Activated CD4-positive, alpha-beta T cell treated with anti-CD3 and anti-CD28 coated beads, Interleukin-2, amount 10 ng/mL, durations not matched to agents 24 days and 14 days (primary cell): ENCODE measurements around the gene TAGAP. TPM values are rescaled to one million over a fixed set of nuclear protein-coding genes. Genes with fewer than 3 reads are reported as not detected.

Experiments
- DNase-seq: peaks from one replicate; pipeline ENCODE4 v3.0.0; 2022
- H3K27ac Mint-ChIP-seq: one replicate; pipeline ENCODE4 v1.8.0; 2022; ENCODE audit warnings: mild to moderate bottlenecking, mixed read lengths
- H3K27me3 Mint-ChIP-seq: one replicate; pipeline ENCODE4 v1.8.0; 2022; ENCODE audit warnings: mixed read lengths
- H3K36me3 Mint-ChIP-seq: one replicate; pipeline ENCODE4 v1.8.0; 2022; ENCODE audit warnings: low read depth, mild to moderate bottlenecking, mixed read lengths
- H3K4me1 Mint-ChIP-seq: one replicate; pipeline ENCODE4 v1.8.0; 2021; ENCODE audit warnings: mixed read lengths
- H3K4me3 Mint-ChIP-seq: one replicate; pipeline ENCODE4 v1.8.0; 2022; ENCODE audit warnings: mild to moderate bottlenecking, moderate library complexity, mixed read lengths
- H3K9me3 Mint-ChIP-seq: one replicate; pipeline ENCODE4 v1.8.0; 2021; ENCODE audit warnings: mixed read lengths
- intact Hi-C: fragments of 100-400 bp; cut with micrococcal nuclease; formaldehyde crosslinking; loops from one replicate; pipeline ENCODE4 v1.15.1; 2023
- total RNA-seq: library from RNA; stranded (reverse); gene quantifications from 2 replicates; pipeline ENCODE4 v1.2.3, GENCODE V29; 2022

Gene TAGAP
- total RNA-seq, result 183 and 187 TPM in 2 replicates

DNA sequence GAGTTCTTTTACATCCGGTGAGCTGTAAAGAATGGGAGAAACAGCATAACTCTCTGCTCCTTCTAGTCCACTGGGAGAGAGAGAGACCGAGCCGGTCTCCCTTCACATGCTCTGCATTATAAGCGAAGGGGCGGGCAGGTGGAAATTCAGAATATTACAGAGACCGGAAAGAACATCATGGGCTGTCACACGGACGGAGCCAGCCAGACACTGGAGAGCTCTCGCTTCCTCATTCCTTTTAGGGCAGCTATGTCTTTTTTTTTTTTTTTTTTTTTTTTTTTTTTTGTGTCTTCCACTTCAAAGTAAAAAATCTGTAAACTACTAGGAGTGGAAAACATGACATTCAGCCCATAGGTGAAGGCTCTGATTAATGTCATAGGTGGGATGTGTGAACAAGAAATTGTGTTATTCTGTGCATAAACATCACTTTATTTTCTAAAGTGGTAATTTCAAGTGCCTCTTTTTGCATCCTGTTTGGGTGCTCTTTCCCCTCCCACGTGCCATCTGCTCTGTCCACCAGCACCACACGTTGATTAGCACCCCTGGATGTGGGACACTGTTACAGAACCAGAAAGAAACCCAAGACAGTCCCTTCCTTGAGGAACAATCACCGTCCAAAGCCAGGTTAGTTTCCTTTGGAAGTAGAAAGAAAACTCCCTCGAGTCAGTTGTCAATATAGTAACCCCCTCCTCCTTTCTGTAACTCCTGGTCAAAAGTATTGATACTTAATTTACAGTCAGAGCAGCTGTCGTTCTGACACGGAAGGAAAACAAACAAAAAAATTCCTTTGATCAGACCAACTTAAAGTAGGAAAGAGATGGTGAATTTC, at the start of gene TAGAP:
Gene TAGAP, minus strand, starts transcription at position 93 of the 829 bp plus-strand sequence. CDS start 845 bp downstream, outside the sequence.
- H3K9me3 Mint-ChIP-seq, result peaks cover 3% of the 10 kb centered on the region
- peaks cover 59% of the 10 kb centered on the region for H3K4me1 Mint-ChIP-seq
- peaks cover 48% of the 10 kb centered on the region for H3K36me3 Mint-ChIP-seq
- peak within 1 kb of the TSS; percentile 94 for H3K4me3 Mint-ChIP-seq
- intact Hi-C loops, result loop anchor here (1.0 to 10.0 kb wide), 8 partner anchors 14 to 930 kb away; partner anchors contain the start of gene WTAP
- no peaks in the 10 kb centered on the region for H3K27me3 Mint-ChIP-seq
- DNase-seq, result peak; percentile 97
- H3K27ac Mint-ChIP-seq, result peak within 1 kb of the TSS; percentile 99

DNA sequence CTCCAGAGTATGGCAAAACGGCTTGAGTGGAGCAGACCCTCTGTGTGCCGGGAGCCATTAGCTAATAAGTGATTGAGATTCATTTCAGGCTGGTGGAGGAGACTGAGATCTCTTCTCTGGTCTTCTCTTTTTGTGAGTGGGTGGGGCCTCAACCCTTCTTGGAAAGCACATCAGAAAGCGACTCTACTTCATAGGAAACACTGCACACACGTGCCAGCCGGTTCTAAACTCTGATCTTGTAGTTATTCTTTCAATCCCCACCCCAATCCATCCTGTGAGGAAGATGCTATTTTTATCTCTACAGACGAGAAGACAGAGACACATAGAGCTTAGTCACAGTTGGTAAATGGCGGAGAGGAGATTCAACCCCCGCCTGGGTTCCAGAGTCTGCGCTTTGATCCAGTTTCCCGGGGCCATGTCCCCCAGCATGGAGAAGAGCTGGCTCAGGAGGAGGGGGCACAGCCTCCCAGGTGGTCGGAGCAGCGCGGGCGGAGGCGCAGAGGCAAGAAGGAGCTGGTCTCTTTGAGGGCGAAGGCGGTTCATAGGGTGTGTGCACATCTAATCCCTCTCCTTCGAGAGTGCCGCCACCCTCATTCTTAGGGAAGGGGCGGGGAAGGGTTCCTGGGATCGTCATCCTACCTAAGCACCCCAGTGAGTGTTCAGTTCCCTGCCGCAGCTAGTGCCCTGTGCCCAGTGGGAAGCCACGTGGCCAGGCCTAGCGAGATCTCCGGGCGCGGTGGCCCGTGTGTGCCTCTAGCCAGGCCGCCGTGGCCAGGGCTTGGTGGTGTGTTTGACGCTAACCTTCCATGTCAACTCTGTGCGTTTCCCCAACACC, 49.0 kb upstream of the TAGAP start:
- intact Hi-C loops, result loop anchor here (1.0 kb wide), 1 partner anchor 35 kb away; no protein-coding TSS in a partner anchor
- Mint-ChIP-seq H3K4me3 (peak overlapping the region; percentile 80), H3K4me1 (peaks cover 72% of the 10 kb centered on the region), H3K9me3 (peaks cover 15% of the 10 kb centered on the region), H3K27ac (peak overlapping the region; percentile 98), H3K36me3 (peaks cover 5% of the 10 kb centered on the region), H3K27me3 (no peaks in the 10 kb centered on the region)
- no peak for DNase-seq

GRCh38 chr6:159092631-159093030, 47.8 kb upstream of the TAGAP start:
- H3K27me3 Mint-ChIP-seq, result no peaks in the 10 kb centered on the region
- H3K4me3 Mint-ChIP-seq, result no peak overlapping the region
- peaks cover 5% of the 10 kb centered on the region for H3K36me3 Mint-ChIP-seq
- peak overlapping the region; percentile 78 for H3K27ac Mint-ChIP-seq
- H3K9me3 Mint-ChIP-seq, result peaks cover 15% of the 10 kb centered on the region
- no peak for DNase-seq
- intact Hi-C loops, result no loop called here
- H3K4me1 Mint-ChIP-seq, result peaks cover 65% of the 10 kb centered on the region

- DNase-seq, result no peak
- H3K27ac Mint-ChIP-seq, result no peak overlapping the region
- peaks cover 58% of the 10 kb centered on the region for H3K4me1 Mint-ChIP-seq
- peaks cover 5% of the 10 kb centered on the region for H3K36me3 Mint-ChIP-seq
- no peaks in the 10 kb centered on the region for H3K27me3 Mint-ChIP-seq
- no peak overlapping the region for H3K4me3 Mint-ChIP-seq
- H3K9me3 Mint-ChIP-seq, result peaks cover 15% of the 10 kb centered on the region
- intact Hi-C loops, result no loop called here
Measured at GRCh38 chr6:159090530-159091480, 46.0 kb upstream of the TAGAP start.

DNA sequence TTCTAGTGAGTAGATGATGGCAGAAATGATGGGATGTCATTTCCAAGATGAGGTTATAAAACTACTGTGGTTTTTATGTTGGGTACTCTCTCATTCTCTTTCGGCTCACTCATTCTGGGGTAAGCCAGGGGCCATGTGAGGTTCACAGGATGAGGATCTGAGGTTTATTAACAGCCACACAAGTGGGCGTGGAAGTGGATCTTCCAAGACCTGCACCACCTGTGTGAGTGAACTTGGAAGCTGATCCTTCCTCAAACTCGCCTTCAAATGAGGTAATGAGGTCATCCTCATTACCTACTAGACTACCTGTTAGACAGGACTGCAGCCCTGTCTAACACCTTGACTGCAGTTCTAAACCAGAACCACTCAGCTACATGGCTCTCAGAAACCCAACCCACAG, 45.1 kb upstream of the TAGAP start:
- Mint-ChIP-seq H3K27me3 (no peaks in the 10 kb centered on the region), H3K4me1 (peaks cover 49% of the 10 kb centered on the region), H3K4me3 (no peak overlapping the region), H3K27ac (peak overlapping the region; percentile 89), H3K36me3 (peaks cover 5% of the 10 kb centered on the region), H3K9me3 (peaks cover 15% of the 10 kb centered on the region)
- no peak for DNase-seq
- intact Hi-C loops, result no loop called here

- intact Hi-C loops, result no loop called here
- no peak for DNase-seq
- H3K9me3 Mint-ChIP-seq, result peaks cover 15% of the 10 kb centered on the region
- H3K4me3 Mint-ChIP-seq, result no peak overlapping the region
- peaks cover 44% of the 10 kb centered on the region for H3K4me1 Mint-ChIP-seq
- no peaks in the 10 kb centered on the region for H3K27me3 Mint-ChIP-seq
- peaks cover 5% of the 10 kb centered on the region for H3K36me3 Mint-ChIP-seq
- H3K27ac Mint-ChIP-seq, result peak overlapping the region; percentile 89
Measured at GRCh38 chr6:159089443-159089842, 44.7 kb upstream of the TAGAP start.

DNA sequence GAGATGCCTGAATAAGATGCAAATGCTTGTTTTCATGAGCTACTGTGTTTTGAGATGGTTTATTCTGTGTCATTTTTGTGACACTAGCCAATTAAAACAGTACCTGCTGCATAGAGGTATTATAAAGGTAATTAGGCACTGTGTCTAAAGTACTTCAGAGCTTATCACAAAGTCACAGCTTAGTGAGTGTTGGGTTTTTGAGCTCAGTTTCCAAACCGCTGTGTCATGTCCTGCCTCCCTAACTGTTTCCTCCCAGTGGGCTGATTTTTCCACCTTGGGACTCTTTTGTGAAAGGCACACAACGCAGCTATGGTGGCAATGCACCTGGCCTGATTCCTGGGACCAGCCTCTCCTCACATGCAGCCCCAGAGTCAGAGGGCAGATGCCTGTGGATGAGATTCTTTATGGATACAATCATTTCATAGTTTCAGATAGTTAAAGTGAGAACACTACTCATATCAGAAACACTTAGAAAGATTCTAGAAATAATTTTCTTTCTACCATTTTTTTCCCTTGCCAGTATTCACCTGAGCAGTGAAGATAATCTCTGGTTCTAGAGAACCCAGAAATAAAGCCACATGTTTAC, 41.3 kb upstream of the TAGAP start:
- DNase-seq, result no peak
- Mint-ChIP-seq H3K4me1 (peaks cover 26% of the 10 kb centered on the region), H3K27ac (no peak overlapping the region), H3K9me3 (peaks cover 11% of the 10 kb centered on the region), H3K27me3 (no peaks in the 10 kb centered on the region), H3K36me3 (peaks cover 3% of the 10 kb centered on the region), H3K4me3 (no peak overlapping the region)
- intact Hi-C loops, result no loop called here

DNA sequence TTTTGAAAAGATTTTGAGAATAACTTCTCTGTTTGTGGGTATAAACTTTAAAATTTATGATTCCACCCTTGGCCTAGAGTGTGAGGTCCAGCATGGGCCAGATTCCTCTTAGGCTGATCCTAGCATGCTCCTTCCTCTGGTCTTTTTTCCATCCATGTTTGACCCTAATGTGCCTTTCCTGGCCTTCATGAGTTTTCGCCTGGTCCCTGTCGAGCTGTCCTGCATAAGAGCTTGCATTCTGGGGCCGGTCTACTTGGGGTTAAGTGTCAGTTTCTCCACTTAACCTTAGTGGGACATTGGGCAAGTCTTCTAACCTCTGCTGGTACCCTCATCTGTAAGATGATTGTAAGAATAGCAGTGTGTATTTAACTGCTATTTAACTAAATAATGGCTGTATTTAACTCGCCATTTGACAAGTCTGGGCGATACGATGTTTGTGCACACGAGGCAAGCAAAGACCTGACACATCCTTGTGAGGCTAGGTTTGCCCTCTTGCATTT, 40.7 kb upstream of the TAGAP start:
- Mint-ChIP-seq H3K4me1 (peaks cover 22% of the 10 kb centered on the region), H3K36me3 (no peaks in the 10 kb centered on the region), H3K9me3 (peaks cover 4% of the 10 kb centered on the region), H3K27me3 (no peaks in the 10 kb centered on the region), H3K4me3 (no peak overlapping the region), H3K27ac (peak overlapping the region; percentile 12)
- intact Hi-C loops, result no loop called here
- DNase-seq, result no peak

GRCh38 chr6:159084493-159085091, 39.8 kb upstream of the TAGAP start:
- Mint-ChIP-seq H3K27ac (no peak overlapping the region), H3K36me3 (no peaks in the 10 kb centered on the region)
- intact Hi-C loops, result no loop called here

GRCh38 chr6:159083146-159083545, 38.4 kb upstream of the TAGAP start:
- no peaks in the 10 kb centered on the region for H3K27me3 Mint-ChIP-seq
- no peaks in the 10 kb centered on the region for H3K36me3 Mint-ChIP-seq
- H3K4me1 Mint-ChIP-seq, result peaks cover 23% of the 10 kb centered on the region
- intact Hi-C loops, result no loop called here
- H3K27ac Mint-ChIP-seq, result no peak overlapping the region
- no peak overlapping the region for H3K4me3 Mint-ChIP-seq
- H3K9me3 Mint-ChIP-seq, result peaks cover 6% of the 10 kb centered on the region
- no peak for DNase-seq

More at GRCh38 chr6:159084493-159085091, 39.8 kb upstream of the TAGAP start:
- Mint-ChIP-seq H3K27me3 (no peaks in the 10 kb centered on the region), H3K4me3 (no peak overlapping the region), H3K9me3 (peaks cover 3% of the 10 kb centered on the region), H3K4me1 (peaks cover 18% of the 10 kb centered on the region)
- DNase-seq, result no peak

GRCh38 chr6:159082039-159082815, 37.4 kb upstream of the TAGAP start:
- DNase-seq, result no peak
- intact Hi-C loops, result no loop called here
- H3K9me3 Mint-ChIP-seq, result peaks cover 6% of the 10 kb centered on the region
- no peaks in the 10 kb centered on the region for H3K27me3 Mint-ChIP-seq
- no peak overlapping the region for H3K4me3 Mint-ChIP-seq
- H3K36me3 Mint-ChIP-seq, result no peaks in the 10 kb centered on the region
- no peak overlapping the region for H3K27ac Mint-ChIP-seq
- H3K4me1 Mint-ChIP-seq, result peaks cover 23% of the 10 kb centered on the region
